Measurements from ENCODE around the gene BAIAP2. TPM values are rescaled to one million over a fixed set of nuclear protein-coding genes. Genes with fewer than 3 reads are reported as not detected.
"Not testable (repeated sequence)": the region's sequence is repeated elsewhere in the genome, so short reads cannot be mapped to it uniquely, and the experiment has no call there.

BAIAP2 gene
- polyA plus RNA-seq, 1 experiment: 9.6 TPM

GRCh38 chr17:81143200-81143527 is 108.2 kb downstream of the BAIAP2 start:
- no peak for DNase-seq (ENCODE audit: low read depth, low spot score)
- H3K9me3 ChIP-seq (ENCODE audit: control insufficient read depth, insufficient read depth, low read length): peaks cover 15% of the 10 kb centered on the region
- POLR2A ChIA-PET: interaction anchor here (1.0 kb wide), 1 partner anchor 96 kb away, joined by 3 read pairs; the partner anchor contains the start of genes NDUFAF8 and TEPSIN

GRCh38 chr17:81143717-81144422 is 108.9 kb downstream of the BAIAP2 start:
- TF ChIP-seq CTCF (IDR thresholded peaks at IDR 0.05; ENCODE audit: low read depth, low read length): no peak
- Histone ChIP-seq H3K27me3 (ENCODE audit: control insufficient read depth, insufficient read depth, low read length) (peaks cover 9% of the 10 kb centered on the region), H3K9me3 (ENCODE audit: control insufficient read depth, insufficient read depth, low read length) (peaks cover 8% of the 10 kb centered on the region), H3K27ac (ENCODE audit: low read depth, low read length) (no peak overlapping the region), H3K4me3 (ENCODE audit: low read depth, low read length) (no peak overlapping the region)
- no peak for DNase-seq (ENCODE audit: low read depth, low spot score)
- ChIA-PET POLR2A (no interaction called here), CTCF (interaction anchor here (0.6 to 1.3 kb wide), 5 partner anchors 46 to 98 kb away, joined by 3 to 6 read pairs (median 4); partner anchors contain the start of genes NDUFAF8 and TEPSIN)

More at GRCh38 chr17:81143200-81143527, 108.2 kb downstream of the BAIAP2 start:
- no peak for TF ChIP-seq CTCF (IDR thresholded peaks at IDR 0.05; ENCODE audit: low read depth, low read length)
- Histone ChIP-seq H3K27ac (ENCODE audit: low read depth, low read length) (no peak overlapping the region), H3K4me3 (ENCODE audit: low read depth, low read length) (no peak overlapping the region), H3K27me3 (ENCODE audit: control insufficient read depth, insufficient read depth, low read length) (peaks cover 8% of the 10 kb centered on the region)
- CTCF ChIA-PET: interaction anchor here (0.6 to 1.4 kb wide), 13 partner anchors 9 to 341 kb away, joined by 3 to 6 read pairs (median 4); no protein-coding TSS in a partner anchor

- H3K27me3 ChIP-seq (ENCODE audit: control insufficient read depth, insufficient read depth, low read length): peaks cover 13% of the 10 kb centered on the region
- DNase-seq (ENCODE audit: low read depth, low spot score): no peak
- no peak overlapping the region for H3K27ac ChIP-seq (ENCODE audit: low read depth, low read length)
- H3K4me3 ChIP-seq (ENCODE audit: low read depth, low read length): no peak overlapping the region
- ChIA-PET POLR2A (no interaction called here), CTCF (interaction anchor here (1.1 to 1.5 kb wide), 2 partner anchors 95 to 96 kb away, joined by 3 to 4 read pairs; partner anchors contain the start of genes NDUFAF8 and TEPSIN)
- H3K9me3 ChIP-seq (ENCODE audit: control insufficient read depth, insufficient read depth, low read length): peaks cover 2% of the 10 kb centered on the region; the same call in 1 of the 2 replicates
- no peak for TF ChIP-seq CTCF (IDR thresholded peaks at IDR 0.05; ENCODE audit: low read depth, low read length)
Measured at GRCh38 chr17:81144423-81144781, 109.5 kb downstream of the BAIAP2 start.

GRCh38 chr17:81146208-81146607 is 111.3 kb downstream of the BAIAP2 start:
- H3K9me3 ChIP-seq (ENCODE audit: control insufficient read depth, insufficient read depth, low read length); POLR2A ChIA-PET; H3K27ac ChIP-seq (ENCODE audit: low read depth, low read length); DNase-seq (ENCODE audit: low read depth, low spot score); H3K4me3 ChIP-seq (ENCODE audit: low read depth, low read length): not testable (repeated sequence)
- CTCF ChIA-PET: interaction anchor here (1.5 kb wide), 1 partner anchor 94 kb away, joined by 4 read pairs; no protein-coding TSS in a partner anchor
- peaks cover 20% of the 10 kb centered on the region for H3K27me3 ChIP-seq (ENCODE audit: control insufficient read depth, insufficient read depth, low read length)

GRCh38 chr17:81147701-81148100 is 112.8 kb downstream of the BAIAP2 start:
- no peak overlapping the region for H3K27ac ChIP-seq (ENCODE audit: low read depth, low read length)
- DNase-seq (ENCODE audit: low read depth, low spot score): no peak
- H3K27me3 ChIP-seq (ENCODE audit: control insufficient read depth, insufficient read depth, low read length): peaks cover 20% of the 10 kb centered on the region
- no peak for TF ChIP-seq CTCF (IDR thresholded peaks at IDR 0.05; ENCODE audit: low read depth, low read length)
- H3K4me3 ChIP-seq (ENCODE audit: low read depth, low read length): no peak overlapping the region
- ChIA-PET CTCF (no interaction called here), POLR2A (interaction anchor here (0.6 to 0.7 kb wide), 2 partner anchors 91 to 360 kb away, joined by 3 read pairs; partner anchors contain the start of gene TEPSIN)
- no peaks in the 10 kb centered on the region; the same call in 1 of the 2 replicates for H3K9me3 ChIP-seq (ENCODE audit: control insufficient read depth, insufficient read depth, low read length)

All from AG04450 (cell line).